HG03095 (cell line): ENCODE data around the gene NHEJ1.

ENCODE experiments used
- ATAC-seq: cut with Tn5 transposase; IDR thresholded peaks from one replicate; pipeline ENCODE4 v1.9.1; 2021; ENCODE audit warnings: moderate library complexity; ENCODE audit not compliant: unreplicated experiment

The NHEJ1 gene

GRCh38 chr2:219182331-219183150, 21.9 kb upstream of the NHEJ1 start:
- no peak for ATAC-seq

DNA sequence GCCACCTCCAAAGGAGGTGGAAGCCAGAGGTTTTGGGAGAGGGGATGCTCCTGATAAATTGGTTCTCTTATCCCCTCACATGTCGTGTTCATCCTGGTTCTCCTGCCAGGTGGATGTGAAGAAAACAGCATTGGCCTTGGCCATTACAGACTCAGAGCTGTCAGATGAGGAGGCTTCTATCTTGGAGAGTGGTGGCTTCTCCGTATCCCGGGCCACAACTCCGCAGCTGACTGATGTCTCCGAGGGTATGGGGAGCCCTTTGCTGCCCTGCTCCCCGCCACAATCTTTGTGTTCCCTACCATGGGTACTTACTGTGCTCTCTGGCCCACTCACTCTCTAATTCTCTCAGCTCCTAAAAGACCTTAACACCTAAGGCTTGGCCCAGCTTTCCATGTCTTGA, 20.9 kb upstream of the NHEJ1 start:
- ATAC-seq, result no peak

GRCh38 chr2:219180961-219181360, 20.3 kb upstream of the NHEJ1 start:
- ATAC-seq, result no peak

GRCh38 chr2:219179601-219180465, 19.2 kb upstream of the NHEJ1 start:
- no peak for ATAC-seq

- peak; percentile 17 for ATAC-seq
Measured at GRCh38 chr2:219178377-219179175, 18.0 kb upstream of the NHEJ1 start.

GRCh38 chr2:219177552-219178376, 17.1 kb upstream of the NHEJ1 start, which contains the start of gene RETREG2:
Gene RETREG2, plus strand, starts transcription at chr2:219178275. Its CDS starts 78 bp downstream, at chr2:219178353.
- ATAC-seq, result peak; percentile 37

- peak; percentile 63 for ATAC-seq
Measured at GRCh38 chr2:219176818-219177551, 16.4 kb upstream of the NHEJ1 start, which contains the start of gene CNPPD1. Gene CNPPD1, minus strand, starts transcription at chr2:219176925. Its CDS starts 97 bp downstream, at chr2:219176828.

- peak; percentile 19 for ATAC-seq
Measured at GRCh38 chr2:219175928-219176817, 15.6 kb upstream of the NHEJ1 start.

DNA sequence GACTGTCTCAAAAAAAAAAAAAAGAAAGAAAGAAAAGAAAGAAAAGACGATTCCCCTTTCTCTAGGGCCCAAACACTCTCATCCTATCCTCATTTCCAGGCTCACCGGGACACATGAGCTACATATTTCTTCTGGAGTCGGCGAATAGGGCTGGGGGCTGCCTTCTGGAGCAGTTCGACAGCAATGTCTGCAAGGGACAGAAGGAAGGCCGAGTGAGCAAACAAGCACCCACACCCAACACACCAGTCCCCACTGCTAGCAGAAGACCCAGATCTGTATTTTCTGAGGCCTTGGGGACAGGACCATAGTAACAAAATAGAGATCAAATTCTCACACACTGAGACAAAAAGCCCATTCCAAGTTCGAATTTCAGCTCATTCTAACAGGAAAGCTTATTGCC, 14.9 kb upstream of the NHEJ1 start:
- no peak for ATAC-seq

DNA sequence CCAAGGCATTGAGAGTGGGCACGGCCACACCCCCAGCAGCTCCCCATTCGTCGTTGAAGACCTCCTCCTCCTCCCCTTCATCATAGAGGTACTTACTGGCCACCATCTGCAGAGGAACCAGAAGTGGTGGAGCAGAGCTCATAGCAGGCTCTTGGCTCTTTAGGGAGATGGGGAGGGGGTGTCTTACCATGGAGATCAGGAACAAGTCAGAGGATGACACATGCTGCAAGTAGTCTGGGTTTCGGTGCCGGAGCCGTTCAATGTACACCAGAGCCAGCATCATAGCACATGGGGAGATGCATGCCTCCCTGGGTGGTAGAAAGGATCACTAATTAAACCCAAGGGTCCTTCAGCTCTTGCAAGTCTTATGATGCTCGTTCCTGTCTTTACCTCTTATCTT, 14.2 kb upstream of the NHEJ1 start:
- no peak for ATAC-seq

- ATAC-seq, result no peak
Measured at GRCh38 chr2:219174146-219174545, 13.5 kb upstream of the NHEJ1 start.

DNA sequence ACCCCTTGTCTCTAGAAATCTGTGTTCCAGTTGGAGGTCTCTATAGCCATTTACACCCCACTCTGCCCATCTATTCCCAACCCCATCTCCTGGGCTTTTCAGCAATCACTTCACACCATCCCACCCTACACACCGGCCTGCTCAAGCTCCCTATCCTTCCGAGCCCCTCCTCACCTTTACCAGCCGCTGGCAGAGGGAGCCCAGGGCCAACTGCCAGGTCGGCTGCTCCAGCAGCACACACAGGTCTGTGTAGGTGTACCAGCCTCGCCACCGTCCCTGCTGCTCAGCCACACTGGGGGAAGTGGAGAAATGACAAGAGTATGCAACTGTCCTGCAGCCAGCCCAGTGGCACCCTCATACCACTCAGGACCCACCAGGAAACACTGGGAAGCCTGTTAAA, 12.6 kb upstream of the NHEJ1 start:
- no peak for ATAC-seq

DNA sequence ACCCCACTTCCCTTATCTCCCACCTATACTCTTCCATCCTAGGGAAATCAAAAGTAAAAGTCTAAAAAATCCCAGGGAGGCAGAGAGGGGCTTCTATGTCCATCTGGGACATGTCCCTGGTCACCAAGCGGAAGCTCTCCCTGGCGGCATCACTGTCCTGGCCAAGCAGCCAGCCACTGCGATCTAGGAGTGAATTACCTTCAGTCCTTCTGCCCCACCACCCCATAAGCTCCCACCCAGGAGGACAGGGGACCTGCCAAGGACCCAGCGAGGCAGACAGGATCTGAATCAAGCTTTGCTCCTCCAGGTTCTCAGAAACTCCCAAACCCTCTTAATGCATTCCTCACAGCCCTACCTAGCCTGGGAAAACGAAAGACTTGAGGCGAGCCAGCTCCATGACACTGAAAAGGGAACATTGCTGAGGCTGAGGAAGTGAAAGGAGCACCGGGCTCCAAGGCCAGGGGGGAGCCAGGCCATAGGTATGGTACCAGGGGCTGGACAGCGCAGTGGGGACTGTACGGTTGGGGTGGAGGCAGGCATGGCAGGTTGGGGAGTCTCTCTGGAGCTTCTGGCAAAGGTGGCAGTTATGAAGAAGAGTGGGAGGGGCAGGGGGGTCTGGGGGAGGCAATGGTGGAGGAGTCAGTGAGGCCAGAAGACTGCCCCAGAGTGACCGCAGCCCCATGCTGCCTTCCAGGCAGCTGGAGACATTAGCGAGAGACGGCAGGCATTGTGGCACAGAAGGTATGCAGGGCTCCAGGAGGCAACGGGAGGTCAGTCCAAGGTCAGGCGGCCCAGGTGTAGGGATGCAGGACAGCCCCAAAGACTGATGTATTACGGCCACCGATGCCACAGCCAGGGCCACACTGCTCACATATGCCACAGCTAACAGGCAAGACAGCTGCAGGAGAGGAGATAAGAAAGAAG, 11.9 kb upstream of the NHEJ1 start:
- no peak for ATAC-seq

GRCh38 chr2:219171231-219171651, 10.6 kb upstream of the NHEJ1 start:
- no peak for ATAC-seq

- ATAC-seq, result no peak
Measured at GRCh38 chr2:219169930-219170654, 9.5 kb upstream of the NHEJ1 start, which contains the start of gene SLC23A3. Gene SLC23A3, minus strand, starts transcription at chr2:219170029. Its CDS starts 45 bp downstream, at chr2:219169984.

DNA sequence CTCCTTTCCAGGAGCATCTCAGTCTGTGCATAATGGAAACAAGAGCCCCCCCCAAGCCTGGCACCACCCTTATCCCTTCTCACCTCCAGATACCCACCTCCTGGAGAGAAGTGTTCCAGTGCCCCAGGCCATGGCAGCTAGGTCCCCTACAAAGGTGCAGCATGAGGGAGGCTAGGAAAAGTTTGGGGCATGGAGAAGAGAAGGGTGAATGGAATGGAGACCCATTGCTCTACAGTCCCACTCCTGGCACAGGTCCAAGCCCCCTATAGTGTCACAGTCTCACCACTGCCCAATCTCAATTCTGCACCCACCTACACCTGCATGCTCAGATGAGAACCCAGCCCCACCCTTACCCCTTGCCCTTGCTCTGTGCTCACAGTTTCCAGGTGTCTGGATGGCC, 8.3 kb upstream of the NHEJ1 start:
- no peak for ATAC-seq

DNA sequence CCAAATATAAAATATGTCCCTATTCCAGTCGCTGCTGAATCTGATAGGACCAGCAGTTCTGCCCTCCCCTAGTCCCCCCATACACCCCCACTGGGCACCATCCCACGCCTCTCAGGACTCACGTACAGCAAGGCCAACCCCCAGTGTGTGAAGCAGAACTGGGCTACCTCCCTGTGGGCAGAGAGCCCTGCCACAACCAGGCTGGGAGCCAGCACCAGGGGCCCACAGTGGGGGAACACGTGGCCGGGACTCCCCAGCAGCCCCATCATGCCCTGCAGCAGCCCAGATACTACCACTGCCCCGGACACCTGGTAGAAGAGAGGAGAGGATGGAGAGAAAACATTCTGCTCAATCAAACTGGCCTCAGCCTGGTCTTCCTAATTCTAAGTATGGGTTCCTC, 7.9 kb upstream of the NHEJ1 start:
- no peak for ATAC-seq
